ENCODE measurements around the gene WDR55. TPM values are rescaled to one million over a fixed set of nuclear protein-coding genes. Genes with fewer than 3 reads are reported as not detected.

Gene WDR55
- total RNA-seq, 4 donors from 2014 or later, result 17.7 to 23.8 (median 20.6) TPM

GRCh38 chr5:140639148-140639981, 25.3 kb upstream of the WDR55 start, which contains the start of gene TMCO6:
TSS of gene TMCO6 (plus strand) at chr5:140639451. CDS start at chr5:140639528, 77 bp downstream.
- Histone ChIP-seq H3K4me3 (peak within 1 kb of the TSS; percentile 74 to 88 (median 76)), H3K9me3 (no peaks in the 10 kb centered on the region), H3K36me3 (peaks cover 10 to 28% (median 26%) of the 10 kb centered on the region in 4 donors), H3K27me3 (no peaks in the 10 kb centered on the region), H3K4me1 (peaks cover 16 to 32% (median 28%) of the 10 kb centered on the region in 4 donors), H3K27ac (replicated peaks in 1 of 4) (peak within 1 kb of the TSS; percentile 87 to 96 (median 90))
- under 1% methylated on average over 32 of the region's 63 CpGs for whole genome bisulfite sequencing
- intact Hi-C loops (cut with DNase I), result loop anchor here (5.0 kb wide), 2 partner anchors 72 to 87 kb away; no protein-coding TSS in a partner anchor
- TF ChIP-seq POLR2A (IDR thresholded peaks at IDR 0.05; ENCODE audit: low read depth) (no peak), POLR2AphosphoS5 (IDR thresholded peaks at IDR 0.05) (peak; percentile 89 to 93), EP300 (IDR thresholded peaks at IDR 0.05) (peak; percentile 41)
- TF ChIP-seq, protein P1, sequence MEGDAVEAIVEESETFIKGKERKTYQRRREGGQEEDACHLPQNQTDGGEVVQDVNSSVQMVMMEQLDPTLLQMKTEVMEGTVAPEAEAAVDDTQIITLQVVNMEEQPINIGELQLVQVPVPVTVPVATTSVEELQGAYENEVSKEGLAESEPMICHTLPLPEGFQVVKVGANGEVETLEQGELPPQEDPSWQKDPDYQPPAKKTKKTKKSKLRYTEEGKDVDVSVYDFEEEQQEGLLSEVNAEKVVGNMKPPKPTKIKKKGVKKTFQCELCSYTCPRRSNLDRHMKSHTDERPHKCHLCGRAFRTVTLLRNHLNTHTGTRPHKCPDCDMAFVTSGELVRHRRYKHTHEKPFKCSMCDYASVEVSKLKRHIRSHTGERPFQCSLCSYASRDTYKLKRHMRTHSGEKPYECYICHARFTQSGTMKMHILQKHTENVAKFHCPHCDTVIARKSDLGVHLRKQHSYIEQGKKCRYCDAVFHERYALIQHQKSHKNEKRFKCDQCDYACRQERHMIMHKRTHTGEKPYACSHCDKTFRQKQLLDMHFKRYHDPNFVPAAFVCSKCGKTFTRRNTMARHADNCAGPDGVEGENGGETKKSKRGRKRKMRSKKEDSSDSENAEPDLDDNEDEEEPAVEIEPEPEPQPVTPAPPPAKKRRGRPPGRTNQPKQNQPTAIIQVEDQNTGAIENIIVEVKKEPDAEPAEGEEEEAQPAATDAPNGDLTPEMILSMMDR (IDR thresholded peaks at IDR 0.05), result peak; percentile 42 to 77 (median 49)
- DNase-seq (ENCODE audit: extremely low spot score), result peak; percentile 99

GRCh38 chr5:140641716-140642115, 23.0 kb upstream of the WDR55 start:
- no peak for TF ChIP-seq EP300 (IDR thresholded peaks at IDR 0.05)
- TF ChIP-seq POLR2A (IDR thresholded peaks at IDR 0.05; ENCODE audit: low read depth), result no peak
- no peak for TF ChIP-seq POLR2AphosphoS5 (IDR thresholded peaks at IDR 0.05)
- TF ChIP-seq, protein P1 (IDR thresholded peaks at IDR 0.05), result no peak
- H3K4me3 ChIP-seq, result no peak overlapping the region
- no peaks in the 10 kb centered on the region for H3K9me3 ChIP-seq
- DNase-seq (ENCODE audit: extremely low spot score), result no peak
- peaks cover 19 to 43% (median 38%) of the 10 kb centered on the region in 4 donors for H3K36me3 ChIP-seq
- WGBS, result 90% methylated on average over 8 of the region's 8 CpGs
- no peaks in the 10 kb centered on the region for H3K27me3 ChIP-seq
- H3K4me1 ChIP-seq, result peaks cover 23 to 43% (median 39%) of the 10 kb centered on the region in 4 donors
- no peak overlapping the region for H3K27ac ChIP-seq (replicated peaks in 1 of 4)
- intact Hi-C loops (cut with DNase I), result no loop called here

DNA sequence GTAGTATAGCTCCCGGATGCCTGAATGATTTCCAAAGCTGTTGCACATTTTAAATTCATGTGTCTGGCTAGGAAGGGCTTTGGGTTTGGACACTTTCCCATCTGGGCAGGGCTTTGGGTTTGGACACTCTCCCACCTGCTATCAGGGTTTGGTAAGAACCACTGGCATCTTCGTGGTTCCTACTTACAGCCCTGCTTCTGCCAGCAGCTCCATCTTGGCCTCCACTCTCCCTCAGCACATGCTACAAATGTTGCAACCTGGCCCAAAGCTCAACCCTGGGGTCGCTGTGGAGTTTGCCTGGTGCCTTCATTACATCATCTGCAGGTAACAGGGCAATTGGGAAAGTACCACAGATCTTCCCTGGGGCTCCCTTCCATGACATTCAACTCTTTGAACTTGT, 22.0 kb upstream of the WDR55 start:
- Histone ChIP-seq H3K27me3 (no peaks in the 10 kb centered on the region), H3K9me3 (no peaks in the 10 kb centered on the region), H3K36me3 (peaks cover 19 to 43% (median 38%) of the 10 kb centered on the region in 4 donors), H3K4me3 (no peak overlapping the region), H3K27ac (replicated peaks in 1 of 4) (no peak overlapping the region), H3K4me1 (peaks cover 26 to 47% (median 43%) of the 10 kb centered on the region in 4 donors)
- TF ChIP-seq EP300 (IDR thresholded peaks at IDR 0.05) (no peak), POLR2AphosphoS5 (IDR thresholded peaks at IDR 0.05) (no peak), POLR2A (IDR thresholded peaks at IDR 0.05; ENCODE audit: low read depth) (no peak)
- TF ChIP-seq, protein P1 (IDR thresholded peaks at IDR 0.05), result no peak
- DNase-seq (ENCODE audit: extremely low spot score), result no peak
- WGBS, result 70% methylated on average over 3 of the region's 3 CpGs
- intact Hi-C loops (cut with DNase I), result no loop called here

DNA sequence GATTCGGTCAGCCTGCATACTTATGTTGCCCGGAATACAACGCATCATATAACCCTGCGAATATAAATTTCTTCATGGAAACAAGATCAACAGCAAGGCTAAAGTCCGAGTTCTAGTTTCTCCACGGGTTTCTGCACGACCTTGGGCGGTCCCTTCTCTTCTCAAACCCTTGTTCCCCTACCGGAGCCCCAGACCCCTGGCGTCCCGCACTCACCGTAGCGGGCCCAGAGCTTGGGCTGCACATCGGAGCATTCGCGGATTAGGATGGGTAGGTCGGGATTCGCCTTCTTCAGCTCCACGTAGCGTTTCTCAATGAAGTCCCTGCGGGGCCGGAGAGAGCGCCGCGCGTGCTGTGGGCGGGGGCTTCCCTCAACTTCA, 17.7 kb upstream of the WDR55 start:
- Histone ChIP-seq H3K4me3 (peak overlapping the region; percentile 77 to 94 (median 89)), H3K27me3 (no peaks in the 10 kb centered on the region), H3K4me1 (peaks cover 19 to 41% (median 39%) of the 10 kb centered on the region in 4 donors), H3K9me3 (no peaks in the 10 kb centered on the region), H3K27ac (replicated peaks in 1 of 4) (peak overlapping the region; percentile 83 to 87 (median 86)), H3K36me3 (peaks cover 41 to 72% (median 63%) of the 10 kb centered on the region in 4 donors)
- TF ChIP-seq, protein P1 (IDR thresholded peaks at IDR 0.05), result no peak
- TF ChIP-seq POLR2AphosphoS5 (IDR thresholded peaks at IDR 0.05) (no peak), POLR2A (IDR thresholded peaks at IDR 0.05; ENCODE audit: low read depth) (no peak), EP300 (IDR thresholded peaks at IDR 0.05) (no peak)
- intact Hi-C loops (cut with DNase I), result loop anchor here (5.0 kb wide), 1 partner anchor 245 kb away; the partner anchor contains the start of gene ANKHD1
- no peak for DNase-seq (ENCODE audit: extremely low spot score)
- 3% methylated on average over 12 of the region's 27 CpGs for WGBS
